Measurements from ENCODE around the gene ZNF654.

Gene ZNF654

DNA sequence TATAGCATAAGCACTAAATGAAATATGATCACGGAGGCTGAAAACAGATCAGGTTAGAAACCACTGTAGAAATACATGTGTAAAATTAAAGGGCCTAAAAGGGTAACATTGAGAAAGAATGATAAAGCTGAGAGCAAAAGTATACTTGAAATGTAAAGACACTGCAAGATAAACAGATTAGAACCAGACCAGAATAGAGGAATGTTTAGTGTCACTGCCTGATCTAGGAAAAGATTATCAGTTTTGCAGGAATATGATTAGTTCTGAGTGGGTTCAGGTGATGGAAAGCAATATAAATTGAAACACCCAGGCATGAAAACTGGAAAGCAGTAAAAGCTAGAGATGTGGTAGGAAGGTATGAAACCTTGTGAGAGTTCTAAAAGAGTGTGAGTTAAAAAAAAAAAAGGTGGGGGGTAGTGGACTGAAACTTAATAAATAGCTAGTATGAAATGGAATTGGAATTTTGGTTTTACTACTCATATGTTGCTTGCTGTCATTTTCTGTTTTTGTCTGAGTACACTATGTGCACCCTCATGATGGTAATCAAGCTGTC, 74.7 kb downstream of the ZNF654 start:
- H3K4me1 ChIP-seq, result peaks cover 3% of the 10 kb centered on the region
- no peak overlapping the region for H3K4me3 ChIP-seq (ENCODE audit: low read depth, low read length)
- peaks cover 22% of the 10 kb centered on the region for H3K36me3 ChIP-seq
- TF ChIP-seq, protein P1, sequence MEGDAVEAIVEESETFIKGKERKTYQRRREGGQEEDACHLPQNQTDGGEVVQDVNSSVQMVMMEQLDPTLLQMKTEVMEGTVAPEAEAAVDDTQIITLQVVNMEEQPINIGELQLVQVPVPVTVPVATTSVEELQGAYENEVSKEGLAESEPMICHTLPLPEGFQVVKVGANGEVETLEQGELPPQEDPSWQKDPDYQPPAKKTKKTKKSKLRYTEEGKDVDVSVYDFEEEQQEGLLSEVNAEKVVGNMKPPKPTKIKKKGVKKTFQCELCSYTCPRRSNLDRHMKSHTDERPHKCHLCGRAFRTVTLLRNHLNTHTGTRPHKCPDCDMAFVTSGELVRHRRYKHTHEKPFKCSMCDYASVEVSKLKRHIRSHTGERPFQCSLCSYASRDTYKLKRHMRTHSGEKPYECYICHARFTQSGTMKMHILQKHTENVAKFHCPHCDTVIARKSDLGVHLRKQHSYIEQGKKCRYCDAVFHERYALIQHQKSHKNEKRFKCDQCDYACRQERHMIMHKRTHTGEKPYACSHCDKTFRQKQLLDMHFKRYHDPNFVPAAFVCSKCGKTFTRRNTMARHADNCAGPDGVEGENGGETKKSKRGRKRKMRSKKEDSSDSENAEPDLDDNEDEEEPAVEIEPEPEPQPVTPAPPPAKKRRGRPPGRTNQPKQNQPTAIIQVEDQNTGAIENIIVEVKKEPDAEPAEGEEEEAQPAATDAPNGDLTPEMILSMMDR (IDR thresholded peaks at IDR 0.05; ENCODE audit: low read depth, low read length), result no peak
- no peaks in the 10 kb centered on the region for H3K9me3 ChIP-seq
- no peaks in the 10 kb centered on the region for H3K27me3 ChIP-seq
- DNase-seq, result no peak

DNA sequence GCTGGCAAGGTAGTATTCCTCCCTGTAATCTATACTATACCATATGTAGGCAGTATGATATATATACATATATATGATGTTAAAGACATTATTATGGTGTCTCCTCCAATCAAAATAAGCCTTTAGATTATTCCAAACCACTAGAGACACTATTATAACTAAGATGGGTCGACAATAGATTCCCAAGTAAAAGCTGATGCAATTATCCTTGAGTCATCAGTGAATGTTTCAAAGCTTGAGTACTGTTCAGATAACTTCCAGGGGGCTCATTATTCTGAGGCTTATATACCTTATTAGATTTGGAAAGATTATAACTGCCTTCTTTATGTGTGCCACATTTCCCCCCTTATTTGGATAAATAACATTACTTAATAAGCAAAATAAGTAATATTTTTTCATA, 78.8 kb downstream of the ZNF654 start:
- TF ChIP-seq, protein P1 (IDR thresholded peaks at IDR 0.05; ENCODE audit: low read depth, low read length), result no peak
- H3K9me3 ChIP-seq, result no peaks in the 10 kb centered on the region
- no peak for DNase-seq
- peaks cover 3% of the 10 kb centered on the region; the same call in 1 of the 2 replicates for H3K4me1 ChIP-seq
- H3K4me3 ChIP-seq (ENCODE audit: low read depth, low read length), result no peak overlapping the region
- no peaks in the 10 kb centered on the region for H3K27me3 ChIP-seq
- H3K36me3 ChIP-seq, result peaks cover 41% of the 10 kb centered on the region

DNA sequence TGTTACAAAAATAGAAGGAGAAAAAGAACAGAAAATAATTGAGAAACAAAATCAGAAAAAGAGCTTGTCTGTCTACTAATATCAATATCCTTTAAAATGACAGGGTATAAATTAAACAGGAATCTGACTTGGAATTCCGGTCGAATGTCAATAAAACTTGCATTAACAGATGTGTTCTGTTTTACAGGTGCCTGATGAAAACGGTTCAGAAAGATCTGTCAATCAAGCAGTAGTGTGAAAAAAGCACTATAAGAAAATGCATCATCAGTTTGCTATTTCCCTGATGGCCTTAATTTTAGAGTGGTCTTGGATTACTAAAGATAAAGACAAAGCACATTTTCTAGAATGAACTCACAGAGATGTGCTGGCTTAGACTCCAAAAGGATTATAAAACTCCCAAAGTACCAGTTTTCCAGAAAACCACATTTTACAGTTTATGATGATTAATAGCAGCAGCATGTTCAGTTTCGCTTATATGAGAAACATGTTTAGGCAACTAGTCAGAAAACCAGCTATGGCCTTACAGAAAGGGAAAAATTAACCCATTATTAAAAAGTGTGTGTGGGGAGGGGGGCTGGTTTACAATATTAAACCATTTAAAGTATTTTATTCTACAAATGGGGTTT, 82.5 kb downstream of the ZNF654 start:
- Histone ChIP-seq H3K27me3 (no peaks in the 10 kb centered on the region), H3K4me3 (ENCODE audit: low read depth, low read length) (no peak overlapping the region), H3K4me1 (peaks cover 3% of the 10 kb centered on the region; the same call in 1 of the 2 replicates), H3K9me3 (no peaks in the 10 kb centered on the region), H3K36me3 (peaks cover 31% of the 10 kb centered on the region)
- no peak for DNase-seq
- TF ChIP-seq, protein P1 (IDR thresholded peaks at IDR 0.05; ENCODE audit: low read depth, low read length), result no peak

DNA sequence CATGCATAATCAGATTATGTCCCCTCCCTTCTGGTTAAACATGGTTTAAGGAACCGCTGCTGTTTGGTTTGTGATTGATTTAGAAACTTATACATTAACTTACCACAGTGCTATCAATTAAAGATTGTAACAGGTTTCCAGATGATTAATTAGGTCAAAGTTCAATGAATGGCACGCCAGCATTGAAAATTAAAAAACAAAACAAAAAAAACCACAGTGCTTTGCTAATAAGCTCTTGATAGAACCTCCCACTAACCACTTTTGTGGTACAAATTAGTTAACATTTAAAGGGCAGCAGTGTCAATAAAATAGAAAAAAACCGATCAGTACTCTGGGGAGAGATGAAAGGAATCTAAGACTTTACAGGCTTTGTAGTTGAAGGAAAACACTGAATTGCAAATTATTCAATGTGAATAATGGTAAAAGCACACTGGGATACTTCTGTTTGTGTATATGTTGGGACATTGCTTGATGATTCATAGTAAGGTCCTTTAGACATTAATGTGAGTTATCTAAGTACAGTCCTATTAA, 83.1 kb downstream of the ZNF654 start:
- no peak overlapping the region for H3K4me3 ChIP-seq (ENCODE audit: low read depth, low read length)
- DNase-seq, result no peak
- TF ChIP-seq, protein P1 (IDR thresholded peaks at IDR 0.05; ENCODE audit: low read depth, low read length), result no peak
- H3K9me3 ChIP-seq, result no peaks in the 10 kb centered on the region
- no peaks in the 10 kb centered on the region for H3K27me3 ChIP-seq
- peaks cover 28% of the 10 kb centered on the region for H3K36me3 ChIP-seq
- peaks cover 3% of the 10 kb centered on the region; the same call in 1 of the 2 replicates for H3K4me1 ChIP-seq

DNA sequence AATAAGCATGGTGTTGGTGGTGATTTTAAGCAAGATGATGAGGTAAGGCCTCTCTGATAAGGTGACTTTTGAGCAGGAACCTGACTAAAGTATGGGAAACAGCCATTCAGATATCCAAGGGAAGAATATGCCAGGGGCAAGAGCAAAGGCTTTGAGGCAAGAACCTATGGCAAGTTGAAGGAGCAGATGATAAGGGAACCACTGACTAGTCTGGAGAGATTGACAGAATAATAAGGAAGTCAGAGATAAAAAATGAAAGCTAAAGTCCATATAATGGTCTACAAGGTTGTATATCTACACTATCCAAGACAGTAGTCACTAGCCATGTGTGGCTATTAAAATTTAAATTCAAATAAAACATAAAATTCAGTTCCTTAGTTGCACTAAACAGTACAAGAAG, 88.2 kb downstream of the ZNF654 start:
- Histone ChIP-seq H3K27me3 (no peaks in the 10 kb centered on the region), H3K9me3 (no peaks in the 10 kb centered on the region), H3K4me3 (ENCODE audit: low read depth, low read length) (no peak overlapping the region), H3K4me1 (no peaks in the 10 kb centered on the region; the same call in 1 of the 2 replicates), H3K36me3 (no peaks in the 10 kb centered on the region)
- no peak for DNase-seq
- TF ChIP-seq, protein P1 (IDR thresholded peaks at IDR 0.05; ENCODE audit: low read depth, low read length), result no peak

DNA sequence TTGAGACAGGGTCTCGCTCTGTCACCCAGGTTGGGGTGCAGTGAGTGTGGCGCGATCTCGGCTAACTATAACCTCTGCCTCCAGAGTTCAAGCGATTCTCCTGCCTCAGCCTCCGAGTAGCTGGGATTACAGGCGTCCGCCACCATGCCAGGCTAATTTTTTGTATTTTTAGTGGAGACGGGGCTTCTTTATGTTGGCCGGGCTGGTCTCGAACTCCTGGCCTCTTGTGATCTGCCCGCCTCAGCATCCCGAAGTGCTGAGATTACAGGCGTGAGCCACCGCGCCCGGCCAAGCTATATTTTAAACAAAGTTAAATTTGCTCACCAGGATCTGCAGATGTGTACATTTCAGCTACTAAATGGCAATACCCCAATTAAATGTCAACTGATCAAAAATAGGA, 89.6 kb downstream of the ZNF654 start:
- Histone ChIP-seq H3K9me3 (no peaks in the 10 kb centered on the region), H3K27me3 (no peaks in the 10 kb centered on the region), H3K4me1 (no peaks in the 10 kb centered on the region), H3K36me3 (no peaks in the 10 kb centered on the region), H3K4me3 (ENCODE audit: low read depth, low read length) (peak overlapping the region; percentile 96)
- DNase-seq, result no peak
- TF ChIP-seq, protein P1 (IDR thresholded peaks at IDR 0.05; ENCODE audit: low read depth, low read length), result no peak
